HEK293 (cell line): ENCODE results near the gene PTTG1.

Experiments used
- CTCF ChIA-PET: fragments of 350-600 bp; formaldehyde crosslinking; extraction: SDS; loops from one replicate; lab custom pipeline; 2021; ENCODE audit warnings: antibody characterized with exemption; lab: Yijun Ruan, JAX
- POLR2A ChIA-PET: fragments of 300-600 bp; formaldehyde crosslinking; extraction: SDS; loops from one replicate; lab custom pipeline; 2020; ENCODE audit warnings: antibody characterized with exemption, inconsistent platforms; lab: Yijun Ruan, JAX
- H3K27ac ChIP-seq: fragments of 200-500 bp; sonication (Bioruptor generic); 2 replicates; pipeline ENCODE4 v1.5.1; 2014; ENCODE audit warnings: low read depth, low read length, control low read depth, inconsistent platforms; ENCODE audit errors: extremely low read depth
- H3K36me3 ChIP-seq, 2 experiments: fragments of 200-500 bp in 1 of 2; sonication (Bioruptor generic) in 1 of 2; 1 replicate in 1 of 2; 2 replicates in 1 of 2; pipeline ENCODE4 v1.5.1; 2014 to 2017; ENCODE audit warnings: inconsistent platforms in 2 of 2, low read length in 2 of 2; ENCODE audit not compliant: control insufficient read depth in 2 of 2, insufficient read depth in 1 of 2
- H3K4me1 ChIP-seq: fragments of 200-500 bp; sonication (Bioruptor generic); 2 replicates; pipeline ENCODE4 v1.5.1; 2014; ENCODE audit warnings: mild to moderate bottlenecking, low read length, inconsistent platforms; ENCODE audit not compliant: control insufficient read depth, insufficient read depth
- H3K4me3 ChIP-seq: 2 replicates; pipeline ENCODE4 v1.5.1; 2011; ENCODE audit warnings: low read depth, mild to moderate bottlenecking, control low read depth, low read length, moderate library complexity
- H3K9me3 ChIP-seq: fragments of 200-500 bp; sonication (Bioruptor generic); 2 replicates; pipeline ENCODE4 v1.5.1; 2014; ENCODE audit warnings: low read depth, low read length, inconsistent platforms; ENCODE audit not compliant: control insufficient read depth, insufficient read depth
- TRIM28 ChIP-seq: IDR thresholded peaks from 2 replicates; pipeline ENCODE4 v1.6.1; 2011; ENCODE audit warnings: low read length, control low read depth, borderline replicate concordance
- ZBTB17 ChIP-seq: fragments of 450-650 bp; formaldehyde crosslinking; IDR thresholded peaks from 2 replicates; pipeline ENCODE4 v1.5.1; 2016; ENCODE audit warnings: missing biosample characterization, missing genetic modification characterization
- ZBTB21 ChIP-seq: fragments of 450-650 bp; formaldehyde crosslinking; IDR thresholded peaks from 2 replicates; pipeline ENCODE4 v1.5.1; 2017; ENCODE audit warnings: missing biosample characterization, missing genetic modification characterization
- ZNF10 ChIP-seq: fragments of 450-650 bp; formaldehyde crosslinking; IDR thresholded peaks from 2 replicates; pipeline ENCODE4 v1.5.1; 2017; ENCODE audit warnings: missing biosample characterization, missing genetic modification characterization
- ZNF391 ChIP-seq: fragments of 450-650 bp; formaldehyde crosslinking; IDR thresholded peaks from 2 replicates; pipeline ENCODE4 v1.5.1; 2016; ENCODE audit warnings: low read depth, missing biosample characterization, missing genetic modification characterization, borderline replicate concordance
- ZNF394 ChIP-seq: fragments of 450-650 bp; formaldehyde crosslinking; IDR thresholded peaks from 2 replicates; pipeline ENCODE4 v1.5.1; 2016; ENCODE audit warnings: missing biosample characterization, missing genetic modification characterization, mild to moderate bottlenecking, moderate library complexity, borderline replicate concordance
- ZNF558 ChIP-seq: fragments of 450-650 bp; formaldehyde crosslinking; IDR thresholded peaks from 2 replicates; pipeline ENCODE4 v1.5.1; 2016; ENCODE audit warnings: missing biosample characterization, missing genetic modification characterization
- ZNF585B ChIP-seq: fragments of 450-650 bp; formaldehyde crosslinking; IDR thresholded peaks from 2 replicates; pipeline ENCODE4 v1.5.1; 2016; ENCODE audit warnings: missing biosample characterization, missing genetic modification characterization
- ZNF596 ChIP-seq: fragments of 450-650 bp; IDR thresholded peaks from 2 replicates; pipeline ENCODE4 v1.5.0; 2018; ENCODE audit warnings: missing biosample characterization, mild to moderate bottlenecking, missing genetic modification characterization, moderate library complexity
- ZNF600 ChIP-seq: fragments of 450-650 bp; formaldehyde crosslinking; IDR thresholded peaks from 2 replicates; pipeline ENCODE4 v1.5.1; 2016; ENCODE audit warnings: missing biosample characterization, missing genetic modification characterization
- ZNF621 ChIP-seq: fragments of 450-650 bp; formaldehyde crosslinking; IDR thresholded peaks from 2 replicates; pipeline ENCODE4 v1.5.1; 2017; ENCODE audit warnings: missing biosample characterization, missing genetic modification characterization
- ZNF776 ChIP-seq: fragments of 450-650 bp; formaldehyde crosslinking; IDR thresholded peaks from 2 replicates; pipeline ENCODE4 v1.5.0; 2017; ENCODE audit warnings: missing biosample characterization, missing genetic modification characterization, borderline replicate concordance
- TF ChIP-seq, protein P1 (sequence below): fragments of 450-650 bp; formaldehyde crosslinking; IDR thresholded peaks from 2 replicates; pipeline ENCODE4 v1.5.1; 2016; ENCODE audit warnings: missing biosample characterization, missing genetic modification characterization, low read depth
- TF ChIP-seq, protein P2 (sequence below): fragments of 450-650 bp; formaldehyde crosslinking; IDR thresholded peaks from 2 replicates; pipeline ENCODE4 v1.5.1; 2016; ENCODE audit warnings: missing biosample characterization, missing genetic modification characterization
- TF ChIP-seq, protein P3 (sequence below): fragments of 450-650 bp; formaldehyde crosslinking; IDR thresholded peaks from 2 replicates; pipeline ENCODE4 v1.5.1; 2016; ENCODE audit warnings: missing biosample characterization, missing genetic modification characterization
- TF ChIP-seq, protein P4 (sequence below): fragments of 450-650 bp; formaldehyde crosslinking; IDR thresholded peaks from 2 replicates; pipeline ENCODE4 v1.5.1; 2016; ENCODE audit warnings: missing biosample characterization, missing genetic modification characterization
- TF ChIP-seq, protein P5 (sequence below): sonication (generic); formaldehyde crosslinking; IDR thresholded peaks from 2 replicates; pipeline ENCODE4 v1.8.1; 2022; ENCODE audit warnings: mild to moderate bottlenecking, moderate library complexity, missing genetic modification reagents
- TF ChIP-seq, protein P6 (sequence below): fragments of 450-650 bp; formaldehyde crosslinking; IDR thresholded peaks from 2 replicates; pipeline ENCODE4 v1.5.1; 2016; ENCODE audit warnings: missing biosample characterization, missing genetic modification characterization
- TF ChIP-seq, protein P7 (sequence below): fragments of 450-650 bp; formaldehyde crosslinking; IDR thresholded peaks from 2 replicates; pipeline ENCODE4; 2016; ENCODE audit warnings: missing biosample characterization, missing genetic modification characterization
- TF ChIP-seq, protein P8 (sequence below): IDR thresholded peaks from 2 replicates; pipeline ENCODE4 v1.6.1; 2011; ENCODE audit warnings: mild to moderate bottlenecking, low read depth, low read length, borderline replicate concordance

PTTG1 gene

DNA sequence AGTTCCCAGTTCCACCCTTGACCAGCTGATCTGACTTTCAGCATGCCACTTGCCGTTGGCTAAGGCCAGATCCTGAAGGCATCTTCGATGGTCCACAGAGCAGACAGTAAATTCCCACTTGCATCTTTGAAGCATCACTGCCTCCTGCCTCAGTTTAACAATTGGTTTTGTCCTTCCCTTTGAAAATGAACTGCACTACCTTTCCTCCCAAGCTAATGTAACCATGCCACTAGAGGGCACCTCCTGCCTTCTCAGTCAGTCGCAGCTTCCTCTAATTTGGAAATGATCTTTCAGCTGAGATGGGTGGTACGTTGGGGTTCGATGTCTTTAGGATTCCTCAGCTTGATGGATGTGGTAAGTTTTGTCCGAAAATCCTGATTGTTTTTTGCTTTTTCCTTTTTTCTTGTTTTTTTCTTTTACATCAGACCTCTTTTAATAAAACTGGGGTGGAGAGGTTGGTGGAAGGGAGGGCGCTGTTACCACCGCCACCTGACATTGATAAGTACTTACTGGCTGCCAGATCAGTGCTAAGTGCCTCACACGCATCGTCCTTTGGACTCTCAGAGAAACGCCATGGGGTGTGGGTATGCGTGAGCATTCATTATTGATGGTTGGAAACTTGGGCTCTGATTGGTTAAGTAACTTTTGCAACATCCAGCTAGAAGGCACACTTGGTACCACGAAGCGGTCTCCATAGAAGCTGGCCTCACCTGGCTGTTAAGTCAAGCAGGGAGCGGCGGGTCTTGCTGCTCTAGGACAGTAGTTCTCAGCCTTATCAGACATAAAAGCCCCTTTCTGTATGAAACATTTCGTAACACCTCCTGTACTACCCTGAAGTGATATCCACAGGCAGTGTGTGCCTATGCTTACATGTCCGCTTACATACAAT is 16.9 kb downstream of the PTTG1 start (continued):
- TF ChIP-seq, protein P1, sequence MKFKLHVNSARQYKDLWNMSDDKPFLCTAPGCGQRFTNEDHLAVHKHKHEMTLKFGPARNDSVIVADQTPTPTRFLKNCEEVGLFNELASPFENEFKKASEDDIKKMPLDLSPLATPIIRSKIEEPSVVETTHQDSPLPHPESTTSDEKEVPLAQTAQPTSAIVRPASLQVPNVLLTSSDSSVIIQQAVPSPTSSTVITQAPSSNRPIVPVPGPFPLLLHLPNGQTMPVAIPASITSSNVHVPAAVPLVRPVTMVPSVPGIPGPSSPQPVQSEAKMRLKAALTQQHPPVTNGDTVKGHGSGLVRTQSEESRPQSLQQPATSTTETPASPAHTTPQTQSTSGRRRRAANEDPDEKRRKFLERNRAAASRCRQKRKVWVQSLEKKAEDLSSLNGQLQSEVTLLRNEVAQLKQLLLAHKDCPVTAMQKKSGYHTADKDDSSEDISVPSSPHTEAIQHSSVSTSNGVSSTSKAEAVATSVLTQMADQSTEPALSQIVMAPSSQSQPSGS (tag by site-specific recombination): no peak
- no peak for TF ChIP-seq TRIM28
- TF ChIP-seq, protein P2, sequence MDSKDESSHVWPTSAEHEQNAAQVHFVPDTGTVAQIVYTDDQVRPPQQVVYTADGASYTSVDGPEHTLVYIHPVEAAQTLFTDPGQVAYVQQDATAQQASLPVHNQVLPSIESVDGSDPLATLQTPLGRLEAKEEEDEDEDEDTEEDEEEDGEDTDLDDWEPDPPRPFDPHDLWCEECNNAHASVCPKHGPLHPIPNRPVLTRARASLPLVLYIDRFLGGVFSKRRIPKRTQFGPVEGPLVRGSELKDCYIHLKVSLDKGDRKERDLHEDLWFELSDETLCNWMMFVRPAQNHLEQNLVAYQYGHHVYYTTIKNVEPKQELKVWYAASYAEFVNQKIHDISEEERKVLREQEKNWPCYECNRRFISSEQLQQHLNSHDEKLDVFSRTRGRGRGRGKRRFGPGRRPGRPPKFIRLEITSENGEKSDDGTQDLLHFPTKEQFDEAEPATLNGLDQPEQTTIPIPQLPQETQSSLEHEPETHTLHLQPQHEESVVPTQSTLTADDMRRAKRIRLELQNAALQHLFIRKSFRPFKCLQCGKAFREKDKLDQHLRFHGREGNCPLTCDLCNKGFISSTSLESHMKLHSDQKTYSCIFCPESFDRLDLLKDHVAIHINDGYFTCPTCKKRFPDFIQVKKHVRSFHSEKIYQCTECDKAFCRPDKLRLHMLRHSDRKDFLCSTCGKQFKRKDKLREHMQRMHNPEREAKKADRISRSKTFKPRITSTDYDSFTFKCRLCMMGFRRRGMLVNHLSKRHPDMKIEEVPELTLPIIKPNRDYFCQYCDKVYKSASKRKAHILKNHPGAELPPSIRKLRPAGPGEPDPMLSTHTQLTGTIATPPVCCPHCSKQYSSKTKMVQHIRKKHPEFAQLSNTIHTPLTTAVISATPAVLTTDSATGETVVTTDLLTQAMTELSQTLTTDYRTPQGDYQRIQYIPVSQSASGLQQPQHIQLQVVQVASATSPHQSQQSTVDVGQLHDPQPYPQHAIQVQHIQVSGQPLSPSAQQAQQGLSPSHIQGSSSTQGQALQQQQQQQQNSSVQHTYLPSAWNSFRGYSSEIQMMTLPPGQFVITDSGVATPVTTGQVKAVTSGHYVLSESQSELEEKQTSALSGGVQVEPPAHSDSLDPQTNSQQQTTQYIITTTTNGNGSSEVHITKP (tag by site-specific recombination): peak; percentile 75
- TF ChIP-seq, protein P3, sequence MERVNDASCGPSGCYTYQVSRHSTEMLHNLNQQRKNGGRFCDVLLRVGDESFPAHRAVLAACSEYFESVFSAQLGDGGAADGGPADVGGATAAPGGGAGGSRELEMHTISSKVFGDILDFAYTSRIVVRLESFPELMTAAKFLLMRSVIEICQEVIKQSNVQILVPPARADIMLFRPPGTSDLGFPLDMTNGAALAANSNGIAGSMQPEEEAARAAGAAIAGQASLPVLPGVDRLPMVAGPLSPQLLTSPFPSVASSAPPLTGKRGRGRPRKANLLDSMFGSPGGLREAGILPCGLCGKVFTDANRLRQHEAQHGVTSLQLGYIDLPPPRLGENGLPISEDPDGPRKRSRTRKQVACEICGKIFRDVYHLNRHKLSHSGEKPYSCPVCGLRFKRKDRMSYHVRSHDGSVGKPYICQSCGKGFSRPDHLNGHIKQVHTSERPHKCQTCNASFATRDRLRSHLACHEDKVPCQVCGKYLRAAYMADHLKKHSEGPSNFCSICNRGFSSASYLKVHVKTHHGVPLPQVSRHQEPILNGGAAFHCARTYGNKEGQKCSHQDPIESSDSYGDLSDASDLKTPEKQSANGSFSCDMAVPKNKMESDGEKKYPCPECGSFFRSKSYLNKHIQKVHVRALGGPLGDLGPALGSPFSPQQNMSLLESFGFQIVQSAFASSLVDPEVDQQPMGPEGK (tag by site-specific recombination): 0 out of 2 replicates have a peak, but pooled peaks have one; percentile 1
- peak; percentile 75 for TF ChIP-seq ZBTB17 (tag by site-specific recombination)
- TF ChIP-seq, protein P4, sequence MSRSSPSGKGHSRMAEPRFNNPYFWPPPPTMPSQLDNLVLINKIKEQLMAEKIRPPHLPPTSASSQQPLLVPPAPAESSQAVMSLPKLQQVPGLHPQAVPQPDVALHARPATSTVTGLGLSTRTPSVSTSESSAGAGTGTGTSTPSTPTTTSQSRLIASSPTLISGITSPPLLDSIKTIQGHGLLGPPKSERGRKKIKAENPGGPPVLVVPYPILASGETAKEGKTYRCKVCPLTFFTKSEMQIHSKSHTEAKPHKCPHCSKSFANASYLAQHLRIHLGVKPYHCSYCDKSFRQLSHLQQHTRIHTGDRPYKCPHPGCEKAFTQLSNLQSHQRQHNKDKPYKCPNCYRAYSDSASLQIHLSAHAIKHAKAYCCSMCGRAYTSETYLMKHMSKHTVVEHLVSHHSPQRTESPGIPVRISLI (tag by site-specific recombination): no peak
- TF ChIP-seq, protein P5, sequence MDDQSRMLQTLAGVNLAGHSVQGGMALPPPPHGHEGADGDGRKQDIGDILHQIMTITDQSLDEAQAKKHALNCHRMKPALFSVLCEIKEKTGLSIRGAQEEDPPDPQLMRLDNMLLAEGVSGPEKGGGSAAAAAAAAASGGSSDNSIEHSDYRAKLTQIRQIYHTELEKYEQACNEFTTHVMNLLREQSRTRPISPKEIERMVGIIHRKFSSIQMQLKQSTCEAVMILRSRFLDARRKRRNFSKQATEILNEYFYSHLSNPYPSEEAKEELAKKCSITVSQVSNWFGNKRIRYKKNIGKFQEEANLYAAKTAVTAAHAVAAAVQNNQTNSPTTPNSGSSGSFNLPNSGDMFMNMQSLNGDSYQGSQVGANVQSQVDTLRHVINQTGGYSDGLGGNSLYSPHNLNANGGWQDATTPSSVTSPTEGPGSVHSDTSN (CRISPR knock-in tag): 0 out of 2 replicates have a peak, but pooled peaks have one; percentile 27
- TF ChIP-seq ZNF600 (tag by site-specific recombination): 0 out of 2 replicates have a peak, but pooled peaks have one; percentile 42

DNA sequence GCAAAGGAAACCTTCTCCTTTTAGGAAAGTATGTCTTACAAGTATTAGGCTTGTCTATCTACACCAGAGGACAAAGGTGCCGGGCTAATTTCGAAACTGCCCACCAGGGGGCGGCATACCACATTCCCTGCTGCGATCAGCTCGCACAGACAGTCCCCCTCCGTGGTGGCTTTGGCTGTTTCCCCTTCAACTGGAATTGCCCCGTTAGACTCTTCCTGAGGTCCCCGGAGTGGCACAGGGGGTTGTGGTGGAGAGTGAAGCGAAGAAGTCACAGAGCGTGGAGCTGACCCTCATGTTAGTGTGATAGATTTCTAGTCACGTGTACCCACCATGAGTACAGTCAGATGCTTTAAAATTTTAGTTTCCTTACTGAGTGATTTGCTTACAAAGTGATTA is 17.5 kb downstream of the PTTG1 start:
- Histone ChIP-seq H3K4me3 (peak overlapping the region; percentile 31), H3K4me1 (no peaks in the 10 kb centered on the region; the same call in 1 of the 2 replicates), H3K9me3 (no peaks in the 10 kb centered on the region), H3K27ac (no peak overlapping the region), H3K36me3 (no peaks in the 10 kb centered on the region)
- CTCF ChIA-PET: interaction anchor here (0.6 to 4.1 kb wide), 30 partner anchors 8 to 995 kb away, joined by 3 to 56 read pairs (median 6); partner anchors contain the start of genes PTTG1 and SLU7
- POLR2A ChIA-PET: interaction anchor here (1.6 to 1.7 kb wide), 2 partner anchors 17 to 20 kb away, joined by 7 to 9 read pairs; partner anchors contain the start of genes PTTG1 and SLU7
- TF ChIP-seq ZNF558 (peak; percentile 20; the same call in 1 of the 2 replicates), ZNF394 (0 out of 2 replicates have a peak, but pooled peaks have one; percentile 14), ZNF391 (tag by site-specific recombination) (no peak), ZNF10 (tag by site-specific recombination) (peak; percentile 63; the same call in 1 of the 2 replicates), ZNF585B (no peak), ZNF621 (tag by site-specific recombination) (no peak), ZBTB21 (no peak), ZNF596 (tag by site-specific recombination) (no peak), ZNF776 (no peak)
- TF ChIP-seq, protein P6, sequence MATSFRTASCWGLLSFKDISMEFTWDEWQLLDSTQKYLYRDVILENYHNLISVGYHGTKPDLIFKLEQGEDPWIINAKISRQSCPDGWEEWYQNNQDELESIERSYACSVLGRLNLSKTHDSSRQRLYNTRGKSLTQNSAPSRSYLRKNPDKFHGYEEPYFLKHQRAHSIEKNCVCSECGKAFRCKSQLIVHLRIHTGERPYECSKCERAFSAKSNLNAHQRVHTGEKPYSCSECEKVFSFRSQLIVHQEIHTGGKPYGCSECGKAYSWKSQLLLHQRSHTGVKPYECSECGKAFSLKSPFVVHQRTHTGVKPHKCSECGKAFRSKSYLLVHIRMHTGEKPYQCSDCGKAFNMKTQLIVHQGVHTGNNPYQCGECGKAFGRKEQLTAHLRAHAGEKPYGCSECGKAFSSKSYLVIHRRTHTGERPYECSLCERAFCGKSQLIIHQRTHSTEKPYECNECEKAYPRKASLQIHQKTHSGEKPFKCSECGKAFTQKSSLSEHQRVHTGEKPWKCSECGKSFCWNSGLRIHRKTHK (tag by site-specific recombination): no peak
- TF ChIP-seq, protein P7, sequence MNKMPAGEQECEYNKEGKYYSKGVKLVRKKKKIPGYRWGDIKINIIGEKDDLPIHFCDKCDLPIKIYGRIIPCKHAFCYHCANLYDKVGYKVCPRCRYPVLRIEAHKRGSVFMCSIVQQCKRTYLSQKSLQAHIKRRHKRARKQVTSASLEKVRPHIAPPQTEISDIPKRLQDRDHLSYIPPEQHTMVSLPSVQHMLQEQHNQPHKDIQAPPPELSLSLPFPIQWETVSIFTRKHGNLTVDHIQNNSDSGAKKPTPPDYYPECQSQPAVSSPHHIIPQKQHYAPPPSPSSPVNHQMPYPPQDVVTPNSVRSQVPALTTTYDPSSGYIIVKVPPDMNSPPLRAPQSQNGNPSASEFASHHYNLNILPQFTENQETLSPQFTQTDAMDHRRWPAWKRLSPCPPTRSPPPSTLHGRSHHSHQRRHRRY: no peak
- TF ChIP-seq, protein P8, sequence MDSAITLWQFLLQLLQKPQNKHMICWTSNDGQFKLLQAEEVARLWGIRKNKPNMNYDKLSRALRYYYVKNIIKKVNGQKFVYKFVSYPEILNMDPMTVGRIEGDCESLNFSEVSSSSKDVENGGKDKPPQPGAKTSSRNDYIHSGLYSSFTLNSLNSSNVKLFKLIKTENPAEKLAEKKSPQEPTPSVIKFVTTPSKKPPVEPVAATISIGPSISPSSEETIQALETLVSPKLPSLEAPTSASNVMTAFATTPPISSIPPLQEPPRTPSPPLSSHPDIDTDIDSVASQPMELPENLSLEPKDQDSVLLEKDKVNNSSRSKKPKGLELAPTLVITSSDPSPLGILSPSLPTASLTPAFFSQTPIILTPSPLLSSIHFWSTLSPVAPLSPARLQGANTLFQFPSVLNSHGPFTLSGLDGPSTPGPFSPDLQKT: no peak
